HG02763 (cell line): ENCODE data around the gene OXA1L.
"Not testable (repeated sequence)": the region's sequence is repeated elsewhere in the genome, so short reads cannot be mapped to it uniquely, and the experiment has no call there.

Source experiments
- ATAC-seq: cut with Tn5 transposase; IDR thresholded peaks from one replicate; pipeline ENCODE4 v1.9.1; 2021; ENCODE audit warnings: mild to moderate bottlenecking, moderate library complexity; ENCODE audit not compliant: unreplicated experiment

OXA1L gene

GRCh38 chr14:22766457-22767322, at the start of gene OXA1L:
OXA1L (plus strand) TSS chr14:22766688; CDS start chr14:22766702, 14 bp downstream.
- ATAC-seq, result peak; percentile 76

DNA sequence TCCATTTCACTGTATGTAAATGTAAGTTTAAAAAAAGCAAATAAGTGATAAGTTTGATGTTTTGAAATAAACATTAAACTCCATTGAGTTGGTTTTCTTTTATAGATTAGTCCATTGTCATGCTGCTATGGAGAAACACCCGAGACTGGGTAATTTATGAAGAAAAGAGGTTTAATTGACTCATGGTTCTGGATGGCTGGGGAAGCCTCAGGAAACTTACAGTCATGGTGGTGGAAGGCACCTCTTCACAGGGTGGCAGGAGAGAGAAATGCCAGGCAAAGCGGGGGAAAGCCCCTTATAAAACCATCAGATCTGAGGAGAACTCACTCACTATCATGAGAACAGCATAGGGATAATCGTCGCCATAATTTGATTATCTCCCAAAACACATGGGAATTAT, 48.4 kb upstream of the OXA1L start:
- ATAC-seq, result no peak

DNA sequence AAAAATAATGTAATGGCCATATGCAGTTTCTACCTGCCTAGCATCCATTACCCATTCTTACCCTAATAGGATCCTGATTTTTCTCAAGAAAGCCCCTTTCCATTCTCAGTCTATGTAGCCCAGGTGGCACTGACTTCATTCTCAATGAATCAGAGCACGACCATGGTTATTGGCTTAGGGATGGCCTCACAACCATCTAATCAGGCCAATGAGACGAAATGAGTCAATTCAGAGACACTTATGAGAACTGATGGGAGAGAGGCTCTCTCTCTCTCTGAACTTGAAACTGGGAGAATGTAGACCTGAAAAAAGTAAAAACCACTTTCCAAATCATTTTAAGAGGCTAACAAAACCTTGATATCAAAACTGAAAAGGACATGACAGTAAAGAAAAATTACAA, 45.3 kb upstream of the OXA1L start:
- ATAC-seq, result no peak

DNA sequence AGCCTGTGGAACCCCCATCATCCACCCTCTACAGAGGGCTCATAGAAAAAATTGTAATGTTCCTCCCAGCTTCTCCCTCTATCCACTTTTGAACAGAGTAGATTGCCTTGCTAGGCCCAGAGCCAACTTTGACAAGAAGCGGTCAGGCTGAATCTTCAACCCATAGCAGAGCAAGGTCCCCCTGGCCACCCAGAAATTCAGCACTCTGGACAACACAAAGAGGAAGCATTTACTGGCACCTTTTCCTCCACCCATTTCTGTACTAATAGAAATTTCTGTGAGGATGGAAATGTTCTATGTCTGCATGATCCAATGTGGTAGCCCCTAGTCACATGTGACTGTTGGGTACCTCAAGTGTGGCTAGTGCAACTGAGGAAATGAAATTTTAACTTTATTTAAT, 42.7 kb upstream of the OXA1L start:
- no peak for ATAC-seq

DNA sequence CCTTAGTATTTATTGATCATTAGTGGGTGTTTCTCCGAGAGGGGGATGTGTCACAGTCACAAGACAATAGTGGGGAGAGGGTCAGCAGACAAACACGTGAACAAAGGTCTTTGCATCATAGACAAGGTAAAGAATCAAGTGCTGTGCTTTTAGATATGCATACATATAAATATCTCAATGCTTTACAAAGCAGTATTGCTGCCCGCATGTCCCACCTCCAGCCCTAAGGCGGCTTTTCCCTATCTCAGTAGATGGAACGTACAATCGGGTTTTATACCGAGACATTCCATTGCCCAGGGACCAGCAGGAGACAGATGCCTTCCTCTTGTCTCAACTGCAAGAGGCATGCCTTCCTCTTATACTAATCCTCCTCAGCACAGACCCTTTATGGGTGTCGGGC, 41.6 kb upstream of the OXA1L start:
- not testable (repeated sequence) for ATAC-seq

GRCh38 chr14:22725374-22725773, 41.1 kb upstream of the OXA1L start:
- ATAC-seq, result not testable (repeated sequence)

DNA sequence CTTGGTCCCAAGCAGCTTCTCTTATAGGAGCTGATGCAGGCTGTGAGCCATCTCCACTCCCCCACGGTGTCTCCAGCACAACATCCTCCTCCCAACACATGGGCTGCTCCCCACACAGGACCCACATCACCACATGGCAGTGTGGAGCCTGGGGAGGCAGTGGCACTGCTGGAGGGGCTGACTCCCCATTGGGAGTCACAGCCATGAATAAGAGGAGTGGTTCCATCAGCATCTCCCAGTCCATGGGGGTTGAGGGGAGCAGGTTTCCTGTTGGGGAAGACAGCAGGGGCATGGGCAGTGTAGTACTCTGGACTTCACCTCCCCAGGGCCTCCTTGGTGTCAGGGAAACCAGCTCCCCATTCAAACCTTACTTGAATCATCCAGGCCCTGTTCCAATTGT, 40.5 kb upstream of the OXA1L start:
- no peak for ATAC-seq

DNA sequence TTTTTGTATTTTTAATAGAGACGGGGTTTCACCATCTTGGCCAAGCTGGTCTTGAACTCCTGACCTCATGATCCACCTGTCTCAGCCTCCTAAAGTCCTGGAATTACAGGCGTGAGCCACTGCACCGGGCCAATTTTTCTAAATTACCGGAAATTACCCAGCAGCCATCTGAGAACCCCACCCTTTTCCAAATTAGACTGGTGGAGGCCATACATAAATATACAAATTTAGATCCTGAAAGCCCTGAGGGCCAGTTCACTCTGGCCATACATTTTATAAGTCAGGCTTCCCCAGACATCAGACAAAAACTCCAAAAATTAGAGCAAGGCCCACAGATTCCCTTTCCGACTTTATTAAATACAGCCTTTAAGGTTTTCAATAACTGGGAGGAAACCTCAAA, 34.4 kb upstream of the OXA1L start:
- ATAC-seq, result not testable (repeated sequence)

GRCh38 chr14:22733829-22734228, 32.7 kb upstream of the OXA1L start:
- no peak for ATAC-seq

DNA sequence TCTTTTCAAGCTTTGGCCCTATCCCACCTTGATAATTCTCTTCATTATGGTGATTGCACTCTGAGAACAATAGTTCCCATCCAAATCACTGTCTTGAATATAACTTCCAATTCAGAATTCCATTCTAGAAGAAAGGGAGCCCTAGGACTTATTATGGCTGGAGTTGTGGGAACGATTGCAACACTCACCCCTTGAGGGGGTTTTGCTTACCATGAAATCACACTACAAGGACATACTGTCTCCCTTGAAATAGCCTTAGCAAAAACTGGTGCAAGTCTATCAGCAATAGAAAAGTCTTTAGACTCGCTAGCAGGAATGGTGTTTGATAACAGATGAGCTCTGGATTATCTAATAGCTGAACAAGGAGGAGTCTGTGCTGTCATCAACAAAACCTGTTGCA, 31.4 kb upstream of the OXA1L start:
- ATAC-seq, result no peak

- not testable (repeated sequence) for ATAC-seq
Observed at GRCh38 chr14:22736384-22736783, 30.1 kb upstream of the OXA1L start.

DNA sequence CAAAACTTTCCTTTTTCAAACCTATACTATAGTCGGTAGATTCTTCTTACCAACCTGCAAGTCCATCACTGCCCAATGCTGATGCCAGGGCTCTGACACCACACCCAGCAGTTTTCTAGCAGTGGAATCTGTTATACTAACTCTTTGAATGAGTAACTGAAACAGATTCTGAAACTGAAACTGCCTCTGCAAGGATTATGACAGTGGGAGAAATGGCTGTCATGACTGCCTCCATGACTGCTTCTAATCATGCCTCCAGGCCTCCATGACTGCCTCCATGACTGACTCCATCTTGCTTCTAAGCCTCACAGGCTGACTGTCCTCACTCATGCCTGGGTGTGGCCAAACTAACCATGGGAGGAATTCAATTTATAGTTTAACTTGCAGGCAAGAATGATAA, 29.4 kb upstream of the OXA1L start:
- peak; percentile 58 for ATAC-seq

- ATAC-seq, result no peak
Observed at GRCh38 chr14:22739423-22739822, 27.1 kb upstream of the OXA1L start.

DNA sequence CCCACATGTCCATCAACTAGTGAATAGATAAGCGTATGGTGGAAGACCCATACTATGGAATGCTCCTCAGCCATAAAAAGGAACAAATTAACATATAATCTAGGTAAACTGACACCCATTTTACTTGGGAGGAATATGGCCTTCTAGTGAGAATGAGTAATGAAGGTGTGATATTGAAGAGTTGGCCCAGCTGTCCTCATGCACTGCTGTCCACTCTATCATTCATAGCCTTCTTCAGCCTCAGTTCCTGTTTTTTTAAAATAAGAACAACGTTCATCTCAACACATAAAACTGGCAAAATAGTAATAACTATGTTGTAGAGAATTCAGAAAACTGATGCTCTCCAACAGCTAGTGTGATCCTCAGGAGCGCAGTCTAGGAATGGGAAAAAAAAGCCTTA, 26.5 kb upstream of the OXA1L start:
- ATAC-seq, result no peak

DNA sequence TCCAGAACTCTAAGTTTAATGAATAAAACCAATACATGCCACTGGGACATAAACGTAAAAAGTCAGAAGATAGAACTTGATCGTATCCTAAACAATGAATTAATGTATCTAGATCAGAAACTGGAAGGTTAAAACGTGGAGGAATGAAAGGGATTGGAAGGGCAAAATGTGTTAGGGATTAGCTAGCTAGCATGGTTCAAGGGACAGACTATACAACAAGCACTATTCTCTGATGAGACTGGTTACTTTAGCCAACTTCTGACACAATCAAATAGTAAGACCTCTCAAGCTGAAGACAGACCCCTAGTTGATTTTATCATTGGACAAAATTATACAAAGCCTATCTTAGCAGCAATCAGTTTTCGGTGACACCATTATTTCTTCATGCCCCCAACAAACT, 18.7 kb upstream of the OXA1L start:
- no peak for ATAC-seq

DNA sequence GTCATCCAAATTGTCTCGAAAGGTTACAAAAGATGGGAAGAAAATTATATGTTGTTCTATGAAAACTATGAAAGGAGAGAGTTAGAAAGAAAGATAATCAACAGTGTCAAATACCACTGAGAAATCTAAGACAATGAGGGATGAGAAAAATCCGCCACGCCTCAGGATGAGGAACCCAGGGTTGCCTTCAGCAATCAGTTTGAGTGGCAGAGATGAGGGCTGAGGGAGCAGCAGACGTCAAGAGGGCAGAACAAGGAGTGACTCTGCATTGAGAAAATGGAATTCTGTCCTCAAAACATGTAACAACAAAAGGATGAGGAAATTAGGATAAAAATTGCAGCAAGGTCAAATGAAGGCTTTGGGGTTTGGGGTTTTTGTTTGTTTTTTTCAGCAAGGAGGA, 18.3 kb upstream of the OXA1L start:
- ATAC-seq, result no peak

GRCh38 chr14:22748631-22749068, 17.8 kb upstream of the OXA1L start:
- ATAC-seq, result no peak

- no peak for ATAC-seq
Observed at GRCh38 chr14:22752422-22752821, 14.1 kb upstream of the OXA1L start.

DNA sequence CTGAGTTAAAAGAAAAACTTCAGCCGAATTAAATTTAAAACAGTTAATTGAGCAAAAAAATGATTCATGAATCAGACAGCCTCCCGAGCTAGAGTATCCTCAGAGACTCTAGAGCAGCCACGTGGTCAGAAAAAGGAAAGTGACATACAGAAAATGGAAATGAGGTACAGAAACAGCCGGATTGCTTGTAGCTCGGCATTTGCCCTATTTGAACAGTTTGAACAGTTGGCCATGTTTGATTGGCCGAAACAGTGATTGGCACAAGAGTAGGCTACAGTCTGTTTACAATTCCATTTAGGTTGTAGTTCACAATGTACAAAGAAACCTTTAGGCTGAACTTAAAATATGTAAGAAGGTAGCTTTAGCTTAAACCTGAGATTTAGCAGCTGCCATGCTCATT, 12.9 kb upstream of the OXA1L start:
- no peak for ATAC-seq

DNA sequence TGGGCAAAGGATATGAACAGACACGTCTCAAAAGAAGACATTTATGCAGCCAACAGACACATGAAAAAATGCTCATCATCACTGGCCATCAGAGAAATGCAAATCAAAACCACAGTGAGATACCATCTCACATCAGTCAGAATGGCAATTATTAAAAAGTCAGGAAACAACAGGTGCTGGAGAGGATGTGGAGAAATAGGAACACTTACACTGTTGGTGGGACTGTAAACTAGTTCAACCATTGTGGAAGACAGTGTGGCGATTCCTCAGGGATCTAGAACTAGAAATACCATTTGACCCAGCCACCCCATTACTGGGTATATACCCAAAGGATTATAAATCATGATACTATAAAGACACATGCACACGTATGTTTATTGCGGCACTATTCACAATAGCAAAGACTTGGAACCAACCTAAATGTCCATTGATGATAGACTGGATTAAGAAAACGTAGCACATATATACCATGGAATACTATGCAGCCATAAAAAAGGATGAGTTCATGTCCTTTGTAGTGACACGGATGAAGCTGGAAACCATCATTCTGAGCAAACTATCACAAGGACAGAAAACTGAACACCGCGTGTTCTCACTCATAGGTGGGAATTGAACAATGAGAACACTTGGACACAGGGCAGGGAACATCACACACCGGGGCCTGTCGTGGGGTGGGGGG, 8.4 kb upstream of the OXA1L start:
- not testable (repeated sequence) for ATAC-seq

DNA sequence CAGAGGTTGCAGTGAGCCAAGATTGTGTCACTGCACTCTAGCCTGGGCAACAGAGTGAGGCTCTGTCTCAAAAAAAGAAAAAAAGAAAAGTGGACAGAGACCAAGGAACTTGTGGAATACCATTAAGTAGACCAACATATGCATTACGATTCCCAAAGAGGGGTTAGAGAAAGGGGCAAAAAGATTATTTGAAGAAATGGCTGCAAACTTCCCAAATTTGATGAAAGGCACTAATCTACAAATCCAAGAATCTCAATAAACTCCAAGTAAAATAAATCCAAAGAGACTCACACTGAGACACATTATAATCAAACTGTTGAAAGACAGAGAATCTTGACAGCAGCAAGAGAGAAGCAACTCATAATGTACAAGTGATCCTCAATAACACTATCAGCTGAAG, 4.8 kb upstream of the OXA1L start:
- no peak for ATAC-seq

DNA sequence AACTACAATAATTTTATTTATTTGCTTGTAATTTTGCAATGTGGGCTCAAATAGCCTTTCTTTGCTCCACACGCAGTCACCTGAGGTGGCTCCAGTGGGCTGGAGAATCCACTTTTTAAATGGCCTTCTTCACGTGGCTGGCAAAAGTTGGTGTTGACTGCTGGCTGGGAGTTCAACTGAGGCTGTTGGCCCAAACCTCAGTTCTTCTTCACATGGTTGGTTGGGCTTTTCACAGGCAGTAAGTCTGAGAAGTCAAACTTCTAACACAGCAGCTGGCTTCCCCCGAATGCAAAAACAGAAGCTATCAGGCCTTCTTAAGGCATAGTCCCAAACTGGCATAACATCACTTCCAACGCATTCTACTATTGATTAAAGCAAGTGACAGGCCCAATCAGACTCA, 2.1 kb upstream of the OXA1L start:
- ATAC-seq, result no peak

GRCh38 chr14:22767323-22767589, 768 bp downstream of the OXA1L start:
- no peak for ATAC-seq
